Stimulated activated naive CD8-positive, alpha-beta T cell treated with anti-CD3 and anti-CD28 coated beads, Interleukin-15, amount 100 ng/mL, for 72 hours (primary cell): ENCODE measurements around the gene NUP62.
A peak's percentile ranks its signal among the peaks of the same experiment; 100 is the strongest.

ENCODE experiments used
- ATAC-seq: fragments of 150-1000 bp; cut with Tn5 transposase; 2 replicates; pipeline ENCODE4 v1.10.0; 2021; ENCODE audit warnings: mild to moderate bottlenecking, moderate library complexity
- DNase-seq, 2 donors: peaks; one replicate each; pipeline ENCODE4 v3.0.0; 2021 to 2022
- H3K27ac Mint-ChIP-seq, 2 donors: one replicate each; pipeline ENCODE4 v1.8.0; 2022; ENCODE audit warnings: mild to moderate bottlenecking in 2 of 2, mixed read lengths in 2 of 2, moderate library complexity in 2 of 2
- H3K27me3 Mint-ChIP-seq: one replicate; pipeline ENCODE4 v1.8.0; 2022; ENCODE audit warnings: mixed read lengths
- H3K4me1 Mint-ChIP-seq: one replicate; pipeline ENCODE4 v1.8.0; 2022; ENCODE audit warnings: mild to moderate bottlenecking, mixed read lengths
- H3K4me3 Mint-ChIP-seq, 2 donors: one replicate each; pipeline ENCODE4 v1.8.0; 2022; ENCODE audit warnings: mild to moderate bottlenecking in 2 of 2, mixed read lengths in 2 of 2, moderate library complexity in 1 of 2
- H3K9me3 Mint-ChIP-seq, 2 donors: one replicate each; pipeline ENCODE4 v1.8.0; 2022; ENCODE audit warnings: mixed read lengths in 2 of 2

NUP62 gene

DNA sequence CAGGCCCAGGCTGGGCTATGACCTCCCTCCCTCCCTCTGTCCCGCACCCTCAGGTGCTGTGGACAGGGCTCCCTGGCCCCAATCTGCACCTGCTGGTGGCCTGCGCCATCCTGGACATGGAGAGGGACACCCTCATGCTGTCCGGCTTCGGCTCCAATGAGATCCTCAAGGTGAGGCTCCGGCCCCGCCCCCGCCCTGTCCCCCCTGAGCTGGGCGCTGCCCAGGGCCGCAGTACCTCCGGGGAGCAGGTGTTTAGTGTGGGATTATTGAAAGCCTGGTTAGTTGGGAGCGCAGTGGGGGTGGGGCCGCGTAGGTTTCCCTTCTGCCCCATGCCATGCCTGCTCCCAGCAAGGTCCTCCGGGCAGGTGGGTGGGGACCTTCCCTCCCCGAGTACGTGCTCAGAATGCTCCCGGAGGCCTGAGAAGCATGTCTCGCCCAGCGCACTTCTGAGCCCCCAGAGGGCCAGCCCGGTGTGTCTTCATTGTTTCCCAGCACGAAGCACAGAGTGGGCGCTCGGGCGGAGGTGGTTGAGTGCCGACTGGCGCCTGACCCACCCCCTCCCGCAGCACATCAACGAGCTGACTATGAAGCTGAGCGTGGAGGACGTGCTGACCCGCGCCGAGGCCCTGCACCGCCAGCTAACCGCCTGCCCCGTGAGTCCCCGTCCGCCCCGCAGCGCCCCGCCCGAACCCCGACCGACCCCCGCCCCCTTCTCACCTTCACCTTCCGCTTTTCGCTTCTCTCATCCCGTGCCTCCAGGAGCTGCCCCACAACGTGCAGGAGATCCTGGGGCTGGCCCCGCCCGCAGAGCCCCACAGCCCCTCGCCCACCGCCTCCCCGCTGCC is 41.4 kb downstream of the NUP62 start:
- no peaks in the 10 kb centered on the region for H3K27me3 Mint-ChIP-seq
- DNase-seq: no peak
- no peak overlapping the region for H3K27ac Mint-ChIP-seq
- no peaks in the 10 kb centered on the region for H3K9me3 Mint-ChIP-seq
- peak overlapping the region in 1 of 2 donors; percentile 8 for H3K4me3 Mint-ChIP-seq
- no peak for ATAC-seq
- H3K4me1 Mint-ChIP-seq: peaks cover 37% of the 10 kb centered on the region

- no peak for ATAC-seq
- no peaks in the 10 kb centered on the region for H3K27me3 Mint-ChIP-seq
- H3K4me3 Mint-ChIP-seq: no peak overlapping the region
- H3K9me3 Mint-ChIP-seq: no peaks in the 10 kb centered on the region
- H3K4me1 Mint-ChIP-seq: peaks cover 30% of the 10 kb centered on the region
- no peak for DNase-seq
- peak overlapping the region in 1 of 2 donors; percentile 12 for H3K27ac Mint-ChIP-seq
Measured at GRCh38 chr19:49887037-49887664, 42.2 kb downstream of the NUP62 start.

GRCh38 chr19:49884760-49885159 is 44.5 kb downstream of the NUP62 start:
- DNase-seq (no peak), ATAC-seq (no peak)
- H3K27ac Mint-ChIP-seq: no peak overlapping the region
- no peak overlapping the region for H3K4me3 Mint-ChIP-seq
- H3K4me1 Mint-ChIP-seq: peaks cover 14% of the 10 kb centered on the region
- no peaks in the 10 kb centered on the region for H3K27me3 Mint-ChIP-seq
- no peaks in the 10 kb centered on the region for H3K9me3 Mint-ChIP-seq

DNA sequence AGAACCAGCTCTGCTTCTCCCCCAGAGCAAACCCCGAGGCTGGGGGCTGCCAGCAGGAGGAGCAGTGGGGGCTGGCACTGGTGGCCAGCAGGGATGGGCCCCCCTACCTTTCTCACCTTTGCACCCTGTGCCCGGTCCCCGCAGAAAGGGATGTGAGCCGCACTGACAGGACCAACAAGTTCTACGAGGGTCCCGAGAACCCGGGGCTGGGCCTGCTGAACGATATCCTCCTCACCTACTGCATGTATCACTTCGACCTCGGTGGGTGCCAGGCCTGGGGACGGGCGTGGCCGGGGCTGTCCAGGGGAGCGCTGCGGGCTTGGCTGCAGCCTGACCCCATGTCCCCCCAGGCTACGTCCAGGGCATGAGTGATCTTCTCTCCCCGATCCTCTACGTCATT is 45.2 kb downstream of the NUP62 start:
- Mint-ChIP-seq H3K9me3 (no peaks in the 10 kb centered on the region), H3K27me3 (no peaks in the 10 kb centered on the region), H3K27ac (no peak overlapping the region), H3K4me1 (peaks cover 11% of the 10 kb centered on the region), H3K4me3 (no peak overlapping the region)
- no peak for ATAC-seq
- DNase-seq: no peak

DNA sequence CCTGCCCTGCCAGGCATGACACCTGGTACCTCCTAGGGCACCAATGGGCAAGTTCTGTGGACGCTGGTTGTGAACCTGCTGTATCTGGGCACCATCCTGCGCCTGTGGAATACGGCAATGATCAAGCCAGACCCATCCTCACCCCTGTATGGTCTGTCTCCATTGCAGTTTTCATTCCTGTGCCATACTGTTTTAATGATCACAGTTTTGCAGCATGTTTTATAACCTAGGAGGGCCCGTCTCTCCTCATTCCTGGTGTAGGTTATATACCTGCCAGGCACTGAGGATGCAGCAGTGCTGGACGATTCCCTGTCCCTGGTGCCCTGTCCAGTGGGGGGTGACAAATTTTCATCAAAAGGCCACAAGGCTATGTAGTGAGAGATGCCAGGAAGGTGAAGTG is 46.2 kb downstream of the NUP62 start:
- DNase-seq (no peak), ATAC-seq (no peak)
- H3K4me1 Mint-ChIP-seq: peaks cover 14% of the 10 kb centered on the region
- no peaks in the 10 kb centered on the region for H3K9me3 Mint-ChIP-seq
- no peaks in the 10 kb centered on the region for H3K27me3 Mint-ChIP-seq
- no peak overlapping the region for H3K4me3 Mint-ChIP-seq
- H3K27ac Mint-ChIP-seq: no peak overlapping the region

DNA sequence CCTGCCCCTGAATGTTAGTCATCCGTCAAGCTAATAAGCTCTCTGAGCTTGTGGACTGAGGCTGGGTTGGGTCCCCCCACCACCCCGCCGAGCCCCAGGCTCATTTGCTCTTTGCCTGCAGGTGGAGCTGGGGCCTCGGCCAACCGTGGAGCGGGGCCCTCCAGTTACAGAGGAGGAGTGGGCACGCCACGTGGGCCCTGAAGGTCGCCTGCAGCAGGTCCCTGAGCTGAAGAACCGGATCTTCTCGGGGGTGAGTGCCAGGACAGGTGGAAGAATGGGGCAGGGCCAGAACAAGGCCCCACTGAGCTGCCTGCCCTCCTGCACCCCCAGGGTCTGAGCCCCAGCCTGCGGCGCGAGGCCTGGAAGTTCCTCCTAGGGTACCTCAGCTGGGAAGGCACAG is 46.7 kb downstream of the NUP62 start:
- no peaks in the 10 kb centered on the region for H3K27me3 Mint-ChIP-seq
- H3K4me3 Mint-ChIP-seq: no peak overlapping the region
- ATAC-seq (no peak), DNase-seq (no peak)
- no peak overlapping the region for H3K27ac Mint-ChIP-seq
- H3K4me1 Mint-ChIP-seq: peaks cover 17% of the 10 kb centered on the region
- H3K9me3 Mint-ChIP-seq: no peaks in the 10 kb centered on the region

GRCh38 chr19:49881672-49882394 is 47.5 kb downstream of the NUP62 start:
- Mint-ChIP-seq H3K9me3 (no peaks in the 10 kb centered on the region), H3K4me3 (no peak overlapping the region), H3K27me3 (no peaks in the 10 kb centered on the region), H3K4me1 (peaks cover 17% of the 10 kb centered on the region), H3K27ac (no peak overlapping the region)
- ATAC-seq: no peak
- DNase-seq: no peak

- Mint-ChIP-seq H3K4me3 (peak overlapping the region in 1 of 2 donors; percentile 22), H3K27ac (no peak overlapping the region), H3K9me3 (no peaks in the 10 kb centered on the region), H3K4me1 (peaks cover 17% of the 10 kb centered on the region), H3K27me3 (no peaks in the 10 kb centered on the region)
- no peak for ATAC-seq
- DNase-seq: no peak
Measured at GRCh38 chr19:49881186-49881585, 48.1 kb downstream of the NUP62 start.

- ATAC-seq: no peak
- no peak for DNase-seq
- Mint-ChIP-seq H3K27ac (no peak overlapping the region), H3K27me3 (no peaks in the 10 kb centered on the region), H3K4me3 (no peak overlapping the region), H3K4me1 (peaks cover 24% of the 10 kb centered on the region), H3K9me3 (no peaks in the 10 kb centered on the region)
Measured at GRCh38 chr19:49880162-49880869, 49.0 kb downstream of the NUP62 start.

DNA sequence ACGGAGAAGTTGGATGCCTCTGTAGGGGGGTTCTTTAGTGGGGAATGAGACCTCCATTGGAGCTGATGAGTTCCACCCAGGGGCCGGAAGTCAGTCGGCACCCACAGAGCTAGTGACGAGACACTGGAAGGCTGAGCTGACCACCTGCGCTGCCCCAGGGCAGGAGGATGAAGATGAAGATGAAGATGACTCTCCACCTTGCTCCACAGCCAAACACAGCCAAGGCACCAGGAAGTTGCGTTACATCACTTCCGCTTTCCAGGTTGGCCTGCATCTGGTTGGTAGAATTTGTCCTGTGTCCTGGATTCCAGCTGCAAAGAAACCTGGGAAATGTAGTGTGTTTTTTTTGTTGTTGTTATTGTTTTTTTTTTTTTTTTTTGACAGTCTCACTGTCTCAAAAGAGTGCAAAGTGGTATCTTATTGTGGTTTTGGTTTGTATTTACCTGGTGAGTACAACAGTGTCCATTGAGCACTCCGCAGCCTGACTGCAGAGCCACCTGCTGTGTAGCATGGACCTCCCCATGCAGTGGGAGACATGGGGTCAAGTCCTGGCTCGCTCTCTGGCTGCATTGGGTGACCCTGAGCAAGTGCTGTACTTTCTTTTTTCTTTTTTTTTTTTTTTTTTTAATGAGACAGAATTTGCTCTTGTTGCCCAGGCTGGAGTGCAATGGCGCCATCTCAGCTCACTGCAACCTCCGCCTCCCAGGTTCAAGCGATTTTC is 49.9 kb downstream of the NUP62 start:
- no peaks in the 10 kb centered on the region for H3K27me3 Mint-ChIP-seq
- DNase-seq: no peak
- H3K27ac Mint-ChIP-seq: no peak overlapping the region
- no peaks in the 10 kb centered on the region for H3K9me3 Mint-ChIP-seq
- H3K4me1 Mint-ChIP-seq: peaks cover 33% of the 10 kb centered on the region
- no peak for ATAC-seq
- peak overlapping the region in 1 of 2 donors; percentile 27 for H3K4me3 Mint-ChIP-seq

DNA sequence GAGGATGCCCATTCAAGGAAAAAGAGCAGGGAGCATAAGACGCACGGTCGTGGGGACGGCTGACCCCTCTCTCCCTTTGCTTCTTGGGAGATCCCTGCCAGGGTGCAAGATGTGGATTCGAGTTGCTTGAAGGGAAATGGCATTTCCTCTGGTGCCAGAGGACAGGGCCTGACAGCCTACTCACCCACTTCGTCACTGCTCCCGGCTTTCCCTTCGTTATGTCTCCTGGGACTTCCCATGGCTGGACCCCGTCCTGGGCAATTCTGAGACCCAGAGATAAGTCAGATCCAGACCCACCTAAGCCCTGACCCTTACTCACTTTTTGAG is 50.6 kb downstream of the NUP62 start:
- no peak for ATAC-seq
- Mint-ChIP-seq H3K4me3 (no peak overlapping the region), H3K9me3 (no peaks in the 10 kb centered on the region), H3K27me3 (no peaks in the 10 kb centered on the region), H3K27ac (no peak overlapping the region), H3K4me1 (peaks cover 39% of the 10 kb centered on the region)
- DNase-seq: no peak

GRCh38 chr19:49877879-49878743 is 51.2 kb downstream of the NUP62 start:
- Mint-ChIP-seq H3K27ac (no peak overlapping the region), H3K4me3 (no peak overlapping the region), H3K4me1 (peaks cover 39% of the 10 kb centered on the region), H3K9me3 (no peaks in the 10 kb centered on the region), H3K27me3 (no peaks in the 10 kb centered on the region)
- peak; percentile 99 for DNase-seq
- peak; percentile 86 for ATAC-seq

GRCh38 chr19:49877020-49877878 is 52.1 kb downstream of the NUP62 start, which contains the start of the genes AKT1S1 and TBC1D17:
TSS of gene AKT1S1 (minus strand) at chr19:49877355. CDS start at chr19:49873295, 4,060 bp downstream.
TSS of gene TBC1D17 (plus strand) at chr19:49877702. CDS start at chr19:49877724, 22 bp downstream.
- Mint-ChIP-seq H3K4me3 (no peak within 1 kb of the TSS), H3K4me1 (peaks cover 43% of the 10 kb centered on the region), H3K9me3 (no peaks in the 10 kb centered on the region), H3K27ac (no peak within 1 kb of the TSS), H3K27me3 (no peaks in the 10 kb centered on the region)
- DNase-seq (peak; percentile 99 to 100), ATAC-seq (peak; percentile 81)
